HepG2 (cell line): ENCODE measurements around the gene PLSCR1. TPM values are rescaled to one million over a fixed set of nuclear protein-coding genes. Genes with fewer than 3 reads are reported as not detected.

ENCODE experiments used
- AHDC1 ChIP-seq: sonication (generic); formaldehyde crosslinking; IDR thresholded peaks from 2 replicates; pipeline ENCODE4 v1.5.1; 2020; ENCODE audit warnings: mild to moderate bottlenecking, missing genetic modification reagents, borderline replicate concordance
- BORCS8-MEF2B ChIP-seq: sonication (generic); formaldehyde crosslinking; IDR thresholded peaks from 2 replicates; pipeline ENCODE4 v1.8.0; 2022; ENCODE audit warnings: mild to moderate bottlenecking, missing genetic modification reagents
- CREB1 ChIP-seq, 2 experiments: fragments of 450-650 bp in 1 of 2; IDR thresholded peaks; 2 replicates each; pipeline ENCODE4 v1.6.1; 2016 to 2017; ENCODE audit warnings: control low read depth in 1 of 2, mild to moderate bottlenecking in 1 of 2, missing compliant biosample characterization in 1 of 2, missing genetic modification characterization in 1 of 2
- FOXP4 ChIP-seq: sonication (generic); formaldehyde crosslinking; IDR thresholded peaks from 2 replicates; pipeline ENCODE4 v1.4.0; 2020; ENCODE audit warnings: missing genetic modification reagents
- MIER2 ChIP-seq: IDR thresholded peaks from 2 replicates; pipeline ENCODE4 v1.6.1; 2016; ENCODE audit warnings: missing biosample characterization, missing genetic modification reagents
- MYNN ChIP-seq: sonication (generic); formaldehyde crosslinking; IDR thresholded peaks from 2 replicates; pipeline ENCODE4 v1.4.0; 2020; ENCODE audit warnings: mild to moderate bottlenecking, low read depth, missing genetic modification reagents
- POLR2AphosphoS2 ChIP-seq: IDR thresholded peaks from 2 replicates; pipeline ENCODE4 v1.6.1; 2011; ENCODE audit warnings: low read depth, low read length, improper control_type of control experiment
- SIX1 ChIP-seq: sonication (generic); formaldehyde crosslinking; IDR thresholded peaks from 2 replicates; pipeline ENCODE4 v1.4.0; 2020; ENCODE audit warnings: missing genetic modification reagents, borderline replicate concordance
- ZBTB43 ChIP-seq: sonication (generic); formaldehyde crosslinking; conservative IDR thresholded peaks from 2 replicates; pipeline ENCODE4 v1.4.0; 2020; ENCODE audit warnings: missing genetic modification reagents
- ZBTB46 ChIP-seq: sonication (generic); formaldehyde crosslinking; IDR thresholded peaks from 2 replicates; pipeline ENCODE4 v1.4.0; 2020; ENCODE audit warnings: mild to moderate bottlenecking, missing genetic modification reagents, borderline replicate concordance
- ZNF331 ChIP-seq: sonication (generic); formaldehyde crosslinking; IDR thresholded peaks from 2 replicates; pipeline ENCODE4 v1.4.0; 2020; ENCODE audit warnings: missing genetic modification reagents
- ZNF34 ChIP-seq: sonication (generic); formaldehyde crosslinking; IDR thresholded peaks from 2 replicates; pipeline ENCODE4 v1.4.0; 2020; ENCODE audit warnings: mild to moderate bottlenecking, missing genetic modification reagents, borderline replicate concordance
- ZNF670 ChIP-seq: sonication (generic); formaldehyde crosslinking; IDR thresholded peaks from 2 replicates; pipeline ENCODE4 v1.8.0; 2022; ENCODE audit warnings: mild to moderate bottlenecking, missing genetic modification reagents, borderline replicate concordance
- polyA plus RNA-seq, 8 experiments: library from polyadenylated mRNA; depleted of rRNA in 3 of 8; stranded (reverse) in 7 of 8; unstranded in 1 of 8; fragments of >200 nt; fragmentation: Illumina TruSeq in 4 of 8; extraction: Trizol in 4 of 8; gene quantifications; 2 replicates each; pipeline versions ENCODE4 v1.2.1 to v1.2.3, GENCODE V29; 2011 to 2016; ENCODE audit warnings: low read depth in 4 of 8, missing spikeins in 1 of 8, mixed read lengths in 1 of 8; ENCODE audit not compliant: insufficient read depth in 1 of 8
- total RNA-seq, 5 experiments: library from RNA; depleted of rRNA; stranded (reverse); fragments of >200 nt; fragmentation: Illumina TruSeq; extraction: Trizol; gene quantifications; 2 replicates each; pipeline ENCODE4 v1.2.3, GENCODE V29; 2016; ENCODE audit warnings: low read depth in 1 of 5
- TF ChIP-seq, protein P1 (sequence below): sonication (generic); formaldehyde crosslinking; IDR thresholded peaks from 2 replicates; pipeline ENCODE4 v1.4.0; 2020; ENCODE audit warnings: mild to moderate bottlenecking, missing genetic modification reagents
- TF ChIP-seq, protein P2 (sequence below): sonication (generic); formaldehyde crosslinking; IDR thresholded peaks from 2 replicates; pipeline ENCODE4 v1.4.0; 2020; ENCODE audit warnings: missing genetic modification reagents

PLSCR1 gene
- total and polyA plus RNA-seq, 2 of the 13 experiments (the other 11 are each of a cell fraction or from before 2014, with no cell fraction given) = 33.8 to 34.1 TPM

- TF ChIP-seq CREB1 (IDR thresholded peaks at IDR 0.05) (no peak), CREB1 (CRISPR knock-in tag; IDR thresholded peaks at IDR 0.05) (peak; percentile 50; the same call in 1 of the 2 replicates), ZNF34 (CRISPR knock-in tag) (no peak), ZBTB43 (CRISPR knock-in tag) (peak; percentile 38; the same call in 1 of the 2 replicates), MYNN (CRISPR knock-in tag) (no peak), BORCS8-MEF2B (CRISPR knock-in tag) (no peak), ZNF670 (CRISPR knock-in tag) (no peak; the same call in 1 of the 2 replicates), MIER2 (CRISPR knock-in tag) (0 out of 2 replicates have a peak, but pooled peaks have one; percentile 48), FOXP4 (CRISPR knock-in tag) (peak; percentile 96), ZBTB46 (no peak), ZNF331 (CRISPR knock-in tag) (peak; percentile 16; the same call in 1 of the 2 replicates), POLR2AphosphoS2 (no peak), SIX1 (CRISPR knock-in tag) (no peak), AHDC1 (peak; percentile 90; the same call in 1 of the 2 replicates)
- TF ChIP-seq, protein P1, sequence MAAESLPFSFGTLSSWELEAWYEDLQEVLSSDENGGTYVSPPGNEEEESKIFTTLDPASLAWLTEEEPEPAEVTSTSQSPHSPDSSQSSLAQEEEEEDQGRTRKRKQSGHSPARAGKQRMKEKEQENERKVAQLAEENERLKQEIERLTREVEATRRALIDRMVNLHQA = no peak
- TF ChIP-seq, protein P2, sequence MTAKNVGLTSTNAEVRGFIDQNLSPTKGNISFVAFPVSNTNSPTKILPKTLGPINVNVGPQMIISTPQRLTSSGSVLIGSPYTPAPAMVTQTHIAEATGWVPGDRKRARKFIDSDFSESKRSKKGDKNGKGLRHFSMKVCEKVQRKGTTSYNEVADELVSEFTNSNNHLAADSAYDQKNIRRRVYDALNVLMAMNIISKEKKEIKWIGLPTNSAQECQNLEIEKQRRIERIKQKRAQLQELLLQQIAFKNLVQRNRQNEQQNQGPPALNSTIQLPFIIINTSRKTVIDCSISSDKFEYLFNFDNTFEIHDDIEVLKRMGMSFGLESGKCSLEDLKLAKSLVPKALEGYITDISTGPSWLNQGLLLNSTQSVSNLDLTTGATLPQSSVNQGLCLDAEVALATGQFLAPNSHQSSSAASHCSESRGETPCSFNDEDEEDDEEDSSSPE = no peak
Measured at GRCh38 chr3:146581080-146581601, 36.7 kb upstream of the PLSCR1 start (continued).
